HepG2 (cell line): ENCODE data around the gene ZFYVE26. TPM values are rescaled to one million over a fixed set of nuclear protein-coding genes. Genes with fewer than 3 reads are reported as not detected.

Source experiments
- ARHGAP35 ChIP-seq: sonication (generic); formaldehyde crosslinking; IDR thresholded peaks from 2 replicates; pipeline ENCODE4 v1.9.0; 2022; ENCODE audit warnings: mild to moderate bottlenecking, inconsistent platforms, moderate library complexity, missing genetic modification reagents, borderline replicate concordance
- ATF7-NPFF ChIP-seq: sonication (generic); formaldehyde crosslinking; IDR thresholded peaks from 2 replicates; pipeline ENCODE4 v1.8.1; 2023; ENCODE audit warnings: mild to moderate bottlenecking, low read depth, missing genetic modification reagents, moderate library complexity
- DNMT3B ChIP-seq: conservative IDR thresholded peaks from 2 replicates; pipeline ENCODE4 v1.6.1; 2016; ENCODE audit warnings: missing biosample characterization, control low read depth
- HDAC6 ChIP-seq: fragments of 200-600 bp; sonication (generic); IDR thresholded peaks from 2 replicates; pipeline ENCODE4 v1.7.0; 2017; ENCODE audit warnings: mild to moderate bottlenecking, antibody characterized with exemption, low read length, low read depth
- JUNB ChIP-seq: sonication (generic); formaldehyde crosslinking; IDR thresholded peaks from 2 replicates; pipeline ENCODE4 v1.8.0; 2022; ENCODE audit warnings: missing genetic modification reagents, mild to moderate bottlenecking, borderline replicate concordance
- KLF9 ChIP-seq: IDR thresholded peaks from 2 replicates; pipeline ENCODE4 v1.6.1; 2016; ENCODE audit warnings: low read depth
- MBNL3 ChIP-seq: fragments of 250-450 bp; sonication (Bioruptor Pico); conservative IDR thresholded peaks from 2 replicates; pipeline ENCODE4 v1.8.0; 2022; ENCODE audit warnings: mild to moderate bottlenecking, inconsistent platforms
- ONECUT2 ChIP-seq: sonication (generic); formaldehyde crosslinking; IDR thresholded peaks from 2 replicates; pipeline ENCODE4 v1.4.0; 2020; ENCODE audit warnings: missing genetic modification reagents
- RAD21 ChIP-seq: fragments of 450-650 bp; formaldehyde crosslinking; IDR thresholded peaks from 2 replicates; pipeline ENCODE4 v1.5.0; 2020; ENCODE audit warnings: mild to moderate bottlenecking
- RNF2 ChIP-seq: fragments of 450-650 bp; conservative IDR thresholded peaks from 2 replicates; pipeline ENCODE4 v1.6.1; 2016; ENCODE audit warnings: low read depth
- SCMH1 ChIP-seq: sonication (generic); formaldehyde crosslinking; IDR thresholded peaks from 2 replicates; pipeline ENCODE4 v1.9.0; 2021; ENCODE audit warnings: missing genetic modification reagents, mild to moderate bottlenecking, borderline replicate concordance
- SMARCC2 ChIP-seq: fragments of 450-650 bp; IDR thresholded peaks from 2 replicates; pipeline ENCODE4 v1.6.1; 2017; ENCODE audit warnings: antibody characterized with exemption, mild to moderate bottlenecking
- SPEN ChIP-seq: sonication (generic); formaldehyde crosslinking; IDR thresholded peaks from 2 replicates; pipeline ENCODE4 v1.5.1; 2020; ENCODE audit warnings: low read depth, mild to moderate bottlenecking, missing genetic modification reagents
- TFDP2 ChIP-seq: sonication (generic); formaldehyde crosslinking; IDR thresholded peaks from 2 replicates; pipeline ENCODE4 v1.4.0; 2020; ENCODE audit warnings: missing genetic modification reagents
- THAP11 ChIP-seq: IDR thresholded peaks from 2 replicates; pipeline ENCODE4 v1.6.1; 2016; ENCODE audit warnings: missing biosample characterization, missing genetic modification reagents
- ZBTB3 ChIP-seq: sonication (generic); formaldehyde crosslinking; IDR thresholded peaks from 2 replicates; pipeline ENCODE4 v1.4.0; 2020; ENCODE audit warnings: low read depth, mild to moderate bottlenecking, moderate library complexity, missing genetic modification reagents, borderline replicate concordance
- ZBTB7B ChIP-seq: sonication (generic); formaldehyde crosslinking; IDR thresholded peaks from 2 replicates; pipeline ENCODE4 v1.4.0; 2020; ENCODE audit warnings: missing genetic modification reagents
- ZMYM3 ChIP-seq: sonication (generic); formaldehyde crosslinking; IDR thresholded peaks from 2 replicates; pipeline ENCODE4 v1.5.1; 2020; ENCODE audit warnings: mild to moderate bottlenecking, missing genetic modification reagents
- ZNF24 ChIP-seq: fragments of 450-650 bp; IDR thresholded peaks from 2 replicates; pipeline ENCODE4 v1.6.1; 2017; ENCODE audit warnings: antibody characterized with exemption, mild to moderate bottlenecking
- ZNF275 ChIP-seq: sonication (generic); formaldehyde crosslinking; IDR thresholded peaks from 2 replicates; pipeline ENCODE4 v1.8.0; 2022; ENCODE audit warnings: missing genetic modification reagents, mild to moderate bottlenecking, inconsistent platforms, borderline replicate concordance
- ZNF441 ChIP-seq: sonication (generic); formaldehyde crosslinking; IDR thresholded peaks from 2 replicates; pipeline ENCODE4 v1.7.0; 2021; ENCODE audit warnings: missing genetic modification reagents, borderline replicate concordance
- ZNF468 ChIP-seq: sonication (generic); formaldehyde crosslinking; IDR thresholded peaks from 2 replicates; pipeline ENCODE4 v1.8.0; 2022; ENCODE audit warnings: mild to moderate bottlenecking, moderate library complexity, missing genetic modification reagents
- ZNF709 ChIP-seq: sonication (generic); formaldehyde crosslinking; IDR thresholded peaks from 2 replicates; pipeline ENCODE4 v1.5.0; 2020; ENCODE audit warnings: mild to moderate bottlenecking, missing genetic modification reagents
- ZNF747 ChIP-seq: sonication (generic); formaldehyde crosslinking; IDR thresholded peaks from 2 replicates; pipeline ENCODE4 v1.8.1; 2023; ENCODE audit warnings: missing genetic modification reagents, mild to moderate bottlenecking, borderline replicate concordance
- ZSCAN31 ChIP-seq: sonication (generic); formaldehyde crosslinking; IDR thresholded peaks from 2 replicates; pipeline ENCODE4 v1.5.0; 2020; ENCODE audit warnings: low read depth, mild to moderate bottlenecking, missing genetic modification reagents
- polyA plus RNA-seq, 8 experiments: library from polyadenylated mRNA; depleted of rRNA in 3 of 8; stranded (reverse) in 7 of 8; unstranded in 1 of 8; fragments of >200 nt; fragmentation: Illumina TruSeq in 4 of 8; extraction: Trizol in 4 of 8; gene quantifications; 2 replicates each; pipeline versions ENCODE4 v1.2.1 to v1.2.3, GENCODE V29; 2011 to 2016; ENCODE audit warnings: low read depth in 4 of 8, missing spikeins in 1 of 8, mixed read lengths in 1 of 8; ENCODE audit not compliant: insufficient read depth in 1 of 8
- total RNA-seq, 5 experiments: library from RNA; depleted of rRNA; stranded (reverse); fragments of >200 nt; fragmentation: Illumina TruSeq; extraction: Trizol; gene quantifications; 2 replicates each; pipeline ENCODE4 v1.2.3, GENCODE V29; 2016; ENCODE audit warnings: low read depth in 1 of 5
- TF ChIP-seq, protein P1 (sequence below): conservative IDR thresholded peaks from 2 replicates; pipeline ENCODE4 v1.6.1; 2018; ENCODE audit warnings: missing genetic modification reagents
- TF ChIP-seq, protein P2 (sequence below): sonication (generic); formaldehyde crosslinking; IDR thresholded peaks from 2 replicates; pipeline ENCODE4 v1.4.0; 2020; ENCODE audit warnings: low read depth, mild to moderate bottlenecking, missing genetic modification reagents

The ZFYVE26 gene
- total and polyA plus RNA-seq, 2 of the 13 experiments (the other 11 are each of a cell fraction or from before 2014, with no cell fraction given) = 13.6 to 16.4 TPM

- no peak for TF ChIP-seq RNF2
- no peak for TF ChIP-seq ZSCAN31
- TF ChIP-seq ZMYM3 = peak; percentile 63; the same call in 1 of the 2 replicates
- TF ChIP-seq MBNL3 (CRISPR knock-in tag) = no peak
- no peak for TF ChIP-seq ZNF709 (CRISPR knock-in tag)
- no peak for TF ChIP-seq ONECUT2
- TF ChIP-seq SPEN (CRISPR knock-in tag) = no peak
- TF ChIP-seq ATF7-NPFF = 0 out of 2 replicates have a peak, but pooled peaks have one; percentile 36
- TF ChIP-seq ZNF275 (CRISPR knock-in tag) = no peak
- TF ChIP-seq SCMH1 = no peak
- peak; percentile 60; the same call in 1 of the 2 replicates for TF ChIP-seq TFDP2 (CRISPR knock-in tag)
- TF ChIP-seq ZNF24 = no peak
- peak; percentile 47; the same call in 1 of the 2 replicates for TF ChIP-seq ZBTB7B
- TF ChIP-seq RAD21 (CRISPR knock-in tag) = no peak
- no peak; the same call in 1 of the 2 replicates for TF ChIP-seq ZNF747
- TF ChIP-seq, protein P1, sequence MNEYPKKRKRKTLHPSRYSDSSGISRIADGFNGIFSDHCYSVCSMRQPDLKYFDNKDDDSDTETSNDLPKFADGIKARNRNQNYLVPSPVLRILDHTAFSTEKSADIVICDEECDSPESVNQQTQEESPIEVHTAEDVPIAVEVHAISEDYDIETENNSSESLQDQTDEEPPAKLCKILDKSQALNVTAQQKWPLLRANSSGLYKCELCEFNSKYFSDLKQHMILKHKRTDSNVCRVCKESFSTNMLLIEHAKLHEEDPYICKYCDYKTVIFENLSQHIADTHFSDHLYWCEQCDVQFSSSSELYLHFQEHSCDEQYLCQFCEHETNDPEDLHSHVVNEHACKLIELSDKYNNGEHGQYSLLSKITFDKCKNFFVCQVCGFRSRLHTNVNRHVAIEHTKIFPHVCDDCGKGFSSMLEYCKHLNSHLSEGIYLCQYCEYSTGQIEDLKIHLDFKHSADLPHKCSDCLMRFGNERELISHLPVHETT = no peak
- no peak for TF ChIP-seq SMARCC2
- no peak for TF ChIP-seq JUNB (CRISPR knock-in tag)
- peak; percentile 59; the same call in 1 of the 2 replicates for TF ChIP-seq THAP11 (CRISPR knock-in tag)
- no peak for TF ChIP-seq HDAC6
- TF ChIP-seq ARHGAP35 (CRISPR knock-in tag) = no peak
- no peak for TF ChIP-seq ZNF468 (CRISPR knock-in tag)
- TF ChIP-seq ZNF441 (CRISPR knock-in tag) = no peak
- TF ChIP-seq, protein P2, sequence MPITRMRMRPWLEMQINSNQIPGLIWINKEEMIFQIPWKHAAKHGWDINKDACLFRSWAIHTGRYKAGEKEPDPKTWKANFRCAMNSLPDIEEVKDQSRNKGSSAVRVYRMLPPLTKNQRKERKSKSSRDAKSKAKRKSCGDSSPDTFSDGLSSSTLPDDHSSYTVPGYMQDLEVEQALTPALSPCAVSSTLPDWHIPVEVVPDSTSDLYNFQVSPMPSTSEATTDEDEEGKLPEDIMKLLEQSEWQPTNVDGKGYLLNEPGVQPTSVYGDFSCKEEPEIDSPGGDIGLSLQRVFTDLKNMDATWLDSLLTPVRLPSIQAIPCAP (CRISPR knock-in tag) = no peak
- TF ChIP-seq KLF9 = no peak
- peak; percentile 55; the same call in 1 of the 2 replicates for TF ChIP-seq DNMT3B (CRISPR knock-in tag)
- 0 out of 2 replicates have a peak, but pooled peaks have one; percentile 36 for TF ChIP-seq ZBTB3 (CRISPR knock-in tag)
These were observed 77.5 kb downstream of the ZFYVE26 start (continued) for GRCh38 chr14:67738740-67739504.
